HEK293T (cell line): ENCODE data around the gene TRMU.

ENCODE experiments used
- CTCF ChIA-PET: fragments of 350-600 bp; formaldehyde crosslinking; extraction: SDS; loops from one replicate; lab custom pipeline; 2021; ENCODE audit warnings: antibody characterized with exemption, inconsistent platforms; lab: Yijun Ruan, JAX
- POLR2A ChIA-PET: fragments of 350-600 bp; formaldehyde crosslinking; extraction: SDS; loops from one replicate; lab custom pipeline; 2020; ENCODE audit warnings: antibody characterized with exemption, inconsistent platforms; lab: Yijun Ruan, JAX
- DNase-seq: peaks from one replicate; pipeline ENCODE4 v3.0.0; 2012; ENCODE audit warnings: mixed read lengths; ENCODE audit errors: extremely low spot score
- ARNT ChIP-seq: fragments of 450-650 bp; IDR thresholded peaks from 2 replicates; pipeline ENCODE4 v1.6.1; 2017; ENCODE audit warnings: mild to moderate bottlenecking
- BHLHE40 ChIP-seq: fragments of 450-650 bp; IDR thresholded peaks from 2 replicates; pipeline ENCODE4 v1.6.1; 2016; ENCODE audit warnings: mild to moderate bottlenecking, moderate library complexity, borderline replicate concordance
- CTBP1 ChIP-seq: fragments of 450-650 bp; IDR thresholded peaks from 2 replicates; pipeline ENCODE4 v1.6.1; 2016; ENCODE audit warnings: borderline replicate concordance
- ELF4 ChIP-seq: fragments of 450-650 bp; IDR thresholded peaks from 2 replicates; pipeline ENCODE4 v1.6.1; 2017; ENCODE audit warnings: antibody characterized with exemption
- FOXA1 ChIP-seq: fragments of 450-650 bp; IDR thresholded peaks from 2 replicates; pipeline ENCODE4 v1.6.1; 2016; ENCODE audit warnings: mild to moderate bottlenecking
- FOXK2 ChIP-seq: fragments of 450-650 bp; IDR thresholded peaks from 2 replicates; pipeline ENCODE4 v1.6.1; 2016; ENCODE audit warnings: mild to moderate bottlenecking
- FOXM1 ChIP-seq: fragments of 450-650 bp; IDR thresholded peaks from 2 replicates; pipeline ENCODE4 v1.6.1; 2017; ENCODE audit warnings: mild to moderate bottlenecking, borderline replicate concordance
- HDGF ChIP-seq: fragments of 450-650 bp; IDR thresholded peaks from 2 replicates; pipeline ENCODE4 v1.6.1; 2017; ENCODE audit warnings: antibody characterized with exemption, borderline replicate concordance
- L3MBTL2 ChIP-seq: fragments of 450-650 bp; conservative IDR thresholded peaks from 2 replicates; pipeline ENCODE4 v1.6.1; 2016; ENCODE audit warnings: mild to moderate bottlenecking
- LEF1 ChIP-seq: fragments of 450-650 bp; IDR thresholded peaks from 2 replicates; pipeline ENCODE4 v1.6.1; 2017; ENCODE audit warnings: mild to moderate bottlenecking, borderline replicate concordance
- NFRKB ChIP-seq: fragments of 450-650 bp; IDR thresholded peaks from 2 replicates; pipeline ENCODE4 v1.6.1; 2016; ENCODE audit warnings: mild to moderate bottlenecking, moderate library complexity
- PKNOX1 ChIP-seq: fragments of 450-650 bp; IDR thresholded peaks from 2 replicates; pipeline ENCODE4 v1.6.1; 2016
- SP1 ChIP-seq: fragments of 450-650 bp; IDR thresholded peaks from 2 replicates; pipeline ENCODE4 v1.6.1; 2017
- SUZ12 ChIP-seq: fragments of 450-650 bp; IDR thresholded peaks from 2 replicates; pipeline ENCODE4 v1.6.1; 2016; ENCODE audit warnings: mild to moderate bottlenecking
- TARDBP ChIP-seq: fragments of 450-650 bp; IDR thresholded peaks from 2 replicates; pipeline ENCODE4 v1.6.1; 2016
- ZNF384 ChIP-seq: fragments of 450-650 bp; IDR thresholded peaks from 2 replicates; pipeline ENCODE4 v1.6.1; 2016

TRMU gene

GRCh38 chr22:46372686-46373085 lies 37.2 kb downstream of the TRMU start:
- TF ChIP-seq FOXK2: no peak
- TF ChIP-seq SP1: no peak
- no peak for TF ChIP-seq NFRKB
- no peak for TF ChIP-seq BHLHE40
- TF ChIP-seq CTBP1: no peak
- ChIA-PET POLR2A (no interaction called here), CTCF (no interaction called here)
- DNase-seq: no peak

- ChIA-PET POLR2A (no interaction called here), CTCF (no interaction called here)
- no peak for DNase-seq
- no peak for TF ChIP-seq LEF1
Measured at GRCh38 chr22:46373159-46373558, 37.6 kb downstream of the TRMU start.

- ChIA-PET CTCF (no interaction called here), POLR2A (no interaction called here)
- DNase-seq: no peak
- no peak for TF ChIP-seq FOXA1
- no peak for TF ChIP-seq SP1
- TF ChIP-seq ELF4: no peak
- no peak for TF ChIP-seq TARDBP
- TF ChIP-seq SUZ12: no peak
- TF ChIP-seq HDGF: no peak
- TF ChIP-seq LEF1: no peak
- no peak for TF ChIP-seq ARNT
- TF ChIP-seq ZNF384: no peak
- no peak for TF ChIP-seq FOXK2
- TF ChIP-seq CTBP1: no peak
- TF ChIP-seq PKNOX1: no peak
- no peak for TF ChIP-seq NFRKB
- no peak for TF ChIP-seq L3MBTL2
- TF ChIP-seq BHLHE40: no peak
- TF ChIP-seq FOXM1: no peak
Measured at GRCh38 chr22:46373921-46374662, 38.6 kb downstream of the TRMU start.

GRCh38 chr22:46374663-46375474 lies 39.4 kb downstream of the TRMU start:
- no peak for TF ChIP-seq PKNOX1
- TF ChIP-seq FOXK2: no peak
- no peak for TF ChIP-seq SUZ12
- no peak for TF ChIP-seq NFRKB
- TF ChIP-seq FOXA1: no peak
- no peak for TF ChIP-seq ARNT
- TF ChIP-seq BHLHE40: no peak
- no peak for TF ChIP-seq L3MBTL2
- TF ChIP-seq TARDBP: no peak
- TF ChIP-seq HDGF: no peak
- no peak for TF ChIP-seq ELF4
- TF ChIP-seq SP1: no peak
- ChIA-PET CTCF (no interaction called here), POLR2A (no interaction called here)
- DNase-seq: no peak

GRCh38 chr22:46376111-46376510 lies 40.6 kb downstream of the TRMU start:
- no peak for DNase-seq
- ChIA-PET POLR2A (no interaction called here), CTCF (no interaction called here)
- TF ChIP-seq L3MBTL2 (no peak), TARDBP (no peak), LEF1 (no peak), HDGF (no peak), SP1 (no peak), ARNT (no peak), NFRKB (no peak), FOXM1 (no peak), FOXA1 (no peak), FOXK2 (no peak), ZNF384 (no peak), BHLHE40 (no peak), CTBP1 (no peak), ELF4 (no peak), PKNOX1 (no peak), SUZ12 (no peak)

GRCh38 chr22:46376908-46377524 lies 41.5 kb downstream of the TRMU start:
- TF ChIP-seq CTBP1 (no peak), FOXK2 (no peak), TARDBP (no peak), PKNOX1 (no peak), HDGF (no peak)
- CTCF ChIA-PET: interaction anchor here (0.6 kb wide), 1 partner anchor 24 kb away, joined by 7 read pairs; no protein-coding TSS in a partner anchor
- POLR2A ChIA-PET: no interaction called here

More at GRCh38 chr22:46376908-46377524, 41.5 kb downstream of the TRMU start:
- DNase-seq: no peak
